Measurements from ENCODE around the gene PCDHGB5.

Gene PCDHGB5

DNA sequence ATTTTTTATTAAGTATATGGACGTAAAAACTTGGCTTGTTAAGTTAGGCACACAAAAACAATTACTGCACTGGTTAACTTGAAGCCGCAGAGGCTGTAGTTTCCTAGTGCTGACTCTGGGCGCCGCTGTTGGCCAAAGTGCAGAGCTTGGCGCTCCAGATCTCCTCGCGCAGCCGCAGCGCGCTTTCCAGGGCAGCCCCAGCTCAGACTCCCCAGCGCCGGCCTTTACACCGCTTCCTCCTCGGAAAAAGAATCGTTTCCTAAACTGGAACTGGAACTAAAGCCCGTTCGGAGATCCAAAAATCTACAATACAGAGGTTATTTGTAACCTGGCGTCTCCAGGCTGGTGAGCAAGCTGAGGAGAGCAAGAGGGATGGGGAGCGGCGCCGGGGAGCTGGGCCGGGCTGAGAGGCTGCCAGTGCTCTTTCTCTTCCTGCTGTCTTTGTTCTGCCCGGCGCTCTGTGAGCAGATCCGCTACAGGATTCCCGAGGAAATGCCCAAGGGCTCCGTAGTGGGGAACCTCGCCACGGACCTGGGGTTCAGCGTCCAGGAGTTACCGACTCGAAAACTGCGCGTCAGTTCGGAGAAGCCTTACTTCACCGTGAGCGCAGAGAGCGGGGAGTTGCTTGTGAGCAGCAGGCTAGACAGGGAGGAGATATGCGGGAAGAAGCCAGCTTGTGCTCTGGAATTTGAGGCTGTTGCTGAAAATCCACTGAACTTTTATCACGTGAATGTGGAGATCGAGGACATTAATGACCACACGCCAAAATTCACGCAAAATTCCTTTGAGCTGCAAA lies at the start of gene PCDHGB5:
Gene PCDHGB5 (plus strand): TSS at position 192 of the 796 bp plus-strand sequence. CDS start 181 bp downstream, at position 373.
- DNase-seq (ENCODE audit: low read depth in 2 of 2), result peak; percentile 75 to 77
- H3K4me3 ChIP-seq (replicated peaks in 1 of 2; ENCODE audit: low read depth in 2 of 2, low read length in 2 of 2), result peak within 1 kb of the TSS; percentile 35 to 46

GRCh38 chr5:141349917-141350619 lies 47.7 kb upstream of the PCDHGB5 start, which contains the start of gene PCDHGB1:
PCDHGB1 (plus strand) TSS chr5:141350099; CDS start chr5:141350261, 162 bp downstream.
- H3K4me3 ChIP-seq (replicated peaks in 1 of 2; ENCODE audit: low read depth in 2 of 2, low read length in 2 of 2), result peak within 1 kb of the TSS in 1 of 2 donors; percentile 42
- peak; percentile 49 to 69 for DNase-seq (ENCODE audit: low read depth in 2 of 2)
- TF ChIP-seq CTCF (IDR thresholded peaks at IDR 0.05; ENCODE audit: low read depth, low read length), result peak; percentile 57

More for the DNA sequence above, at the start of gene PCDHGB5:
- TF ChIP-seq CTCF (IDR thresholded peaks at IDR 0.05; ENCODE audit: low read depth, low read length), result peak; percentile 67

DNA sequence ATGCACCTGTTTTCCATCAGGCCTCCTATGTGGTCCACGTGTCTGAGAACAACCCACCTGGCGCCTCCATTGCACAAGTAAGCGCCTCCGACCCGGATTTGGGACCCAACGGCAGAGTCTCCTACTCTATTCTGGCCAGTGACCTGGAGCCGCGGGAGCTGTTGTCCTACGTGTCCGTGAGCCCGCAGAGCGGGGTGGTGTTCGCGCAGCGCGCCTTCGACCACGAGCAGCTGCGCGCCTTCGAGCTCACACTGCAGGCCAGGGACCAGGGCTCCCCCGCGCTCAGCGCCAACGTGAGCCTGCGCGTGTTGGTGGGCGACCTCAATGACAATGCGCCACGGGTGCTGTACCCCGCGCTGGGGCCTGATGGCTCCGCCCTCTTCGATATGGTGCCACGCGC lies 46.2 kb upstream of the PCDHGB5 start:
- no peak for DNase-seq (ENCODE audit: low read depth in 2 of 2)
- H3K4me3 ChIP-seq (replicated peaks in 1 of 2; ENCODE audit: low read depth in 2 of 2, low read length in 2 of 2), result no peak overlapping the region
- no peak for TF ChIP-seq CTCF (IDR thresholded peaks at IDR 0.05; ENCODE audit: low read depth, low read length)

DNA sequence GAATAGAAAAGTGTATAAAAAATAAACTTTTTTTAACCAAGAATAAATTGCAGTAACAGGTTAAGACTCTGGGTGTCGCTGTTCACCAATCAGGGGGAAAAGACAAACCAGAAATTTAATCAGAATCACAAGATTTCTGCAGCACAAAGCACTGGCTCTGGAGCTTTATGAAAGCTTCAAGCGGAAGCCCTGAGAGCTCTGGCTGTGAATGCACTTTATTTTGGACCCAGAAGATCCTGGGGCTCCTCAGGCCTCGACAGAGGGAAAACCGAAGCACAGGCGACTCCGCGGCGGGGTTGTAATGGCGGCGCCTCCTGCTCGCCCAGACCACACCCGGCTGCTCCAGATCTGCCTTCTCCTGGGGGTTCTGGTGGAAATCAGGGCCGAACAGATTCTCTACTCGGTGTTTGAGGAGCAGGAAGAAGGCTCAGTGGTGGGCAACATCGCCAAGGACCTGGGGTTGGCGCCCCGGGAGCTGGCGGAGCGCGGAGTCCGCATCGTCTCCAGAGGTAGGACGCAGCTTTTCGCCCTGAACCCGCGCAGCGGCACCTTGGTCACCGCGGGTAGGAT lies 42.8 kb upstream of the PCDHGB5 start, which contains the start of gene PCDHGA4:
Gene PCDHGA4 (plus strand): TSS at position 122 of the 570 bp plus-strand sequence. CDS start 87 bp downstream, at position 209.
- TF ChIP-seq CTCF (IDR thresholded peaks at IDR 0.05; ENCODE audit: low read depth, low read length), result peak; percentile 56
- DNase-seq (ENCODE audit: low read depth in 2 of 2), result peak; percentile 31 to 50
- H3K4me3 ChIP-seq (replicated peaks in 1 of 2; ENCODE audit: low read depth in 2 of 2, low read length in 2 of 2), result peak within 1 kb of the TSS; percentile 33 to 52

- DNase-seq (ENCODE audit: low read depth in 2 of 2), result no peak
- peak overlapping the region in 1 of 2 donors; percentile 52 for H3K4me3 ChIP-seq (replicated peaks in 1 of 2; ENCODE audit: low read depth in 2 of 2, low read length in 2 of 2)
- TF ChIP-seq CTCF (IDR thresholded peaks at IDR 0.05; ENCODE audit: low read depth, low read length), result no peak
Measured at GRCh38 chr5:141355641-141356040, 42.1 kb upstream of the PCDHGB5 start.

GRCh38 chr5:141356133-141356532 lies 41.6 kb upstream of the PCDHGB5 start:
- no peak overlapping the region for H3K4me3 ChIP-seq (replicated peaks in 1 of 2; ENCODE audit: low read depth in 2 of 2, low read length in 2 of 2)
- no peak for DNase-seq (ENCODE audit: low read depth in 2 of 2)
- TF ChIP-seq CTCF (IDR thresholded peaks at IDR 0.05; ENCODE audit: low read depth, low read length), result no peak
